Retinal pigment epithelial cell (primary cell): ENCODE results near the gene CEBPZOS.
A peak's percentile ranks its signal among the peaks of the same experiment; 100 is the strongest.

Experiments used
- DNase-seq: peaks from one replicate; pipeline ENCODE4 v3.0.0-alpha.2; 2010; ENCODE audit warnings: low read depth
- H3K4me3 ChIP-seq: 2 replicates; pipeline ENCODE4 v1.5.1; 2011; ENCODE audit warnings: mild to moderate bottlenecking, low read length, control low read depth, moderate library complexity
- TF ChIP-seq, protein P1 (sequence below): conservative IDR thresholded peaks from 2 replicates; pipeline ENCODE4 v1.5.1; 2011; ENCODE audit warnings: low read depth, low read length, control low read depth, inconsistent platforms

The CEBPZOS gene

DNA sequence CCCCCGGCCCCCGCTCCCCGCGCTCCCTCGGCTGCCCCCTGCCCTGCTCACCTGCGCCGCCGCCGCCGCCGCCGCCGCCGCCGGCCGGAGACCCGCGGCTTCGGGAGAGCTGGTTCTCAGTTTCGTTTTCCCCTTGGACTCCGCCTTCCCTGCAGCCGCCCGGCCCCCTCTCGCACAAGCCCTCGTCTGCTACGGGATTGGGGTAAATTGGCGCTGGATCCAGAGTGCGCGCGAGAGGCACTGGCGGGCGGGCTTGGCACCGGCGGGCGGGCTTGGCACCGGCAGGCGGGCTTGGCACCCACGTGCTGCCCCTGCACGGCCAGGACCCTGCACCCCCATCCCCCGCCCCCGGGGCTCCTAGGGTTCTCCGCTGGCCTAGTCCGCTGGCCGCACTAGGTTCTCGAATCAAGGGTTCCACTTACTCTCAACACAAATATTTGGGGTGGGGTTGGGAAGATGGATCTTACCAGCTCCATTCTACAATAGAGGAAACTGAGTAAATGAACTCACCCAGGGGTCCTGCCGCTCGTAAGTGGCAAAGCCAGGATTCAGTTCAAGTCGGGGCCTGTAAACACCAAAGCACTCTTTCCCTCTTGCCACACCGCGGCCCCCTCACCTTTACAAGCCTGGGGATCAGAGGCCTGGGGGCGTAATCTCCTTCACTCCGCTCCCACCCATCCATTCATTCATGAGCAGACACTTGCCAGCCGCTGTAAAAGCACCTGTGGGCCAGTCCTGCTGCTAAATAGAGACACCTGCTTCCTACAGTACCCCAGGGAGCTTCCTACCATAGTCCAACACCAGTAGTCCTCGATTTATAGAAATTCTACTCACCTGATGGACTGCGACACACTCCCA lies 39.2 kb upstream of the CEBPZOS start, which contains the start of gene EIF2AK2:
EIF2AK2 (minus strand) TSS at position 124 of the 858 bp plus-strand sequence. CDS start 9,174 bp downstream, outside the sequence.
- H3K4me3 ChIP-seq: peak within 1 kb of the TSS; percentile 83
- TF ChIP-seq, protein P1, sequence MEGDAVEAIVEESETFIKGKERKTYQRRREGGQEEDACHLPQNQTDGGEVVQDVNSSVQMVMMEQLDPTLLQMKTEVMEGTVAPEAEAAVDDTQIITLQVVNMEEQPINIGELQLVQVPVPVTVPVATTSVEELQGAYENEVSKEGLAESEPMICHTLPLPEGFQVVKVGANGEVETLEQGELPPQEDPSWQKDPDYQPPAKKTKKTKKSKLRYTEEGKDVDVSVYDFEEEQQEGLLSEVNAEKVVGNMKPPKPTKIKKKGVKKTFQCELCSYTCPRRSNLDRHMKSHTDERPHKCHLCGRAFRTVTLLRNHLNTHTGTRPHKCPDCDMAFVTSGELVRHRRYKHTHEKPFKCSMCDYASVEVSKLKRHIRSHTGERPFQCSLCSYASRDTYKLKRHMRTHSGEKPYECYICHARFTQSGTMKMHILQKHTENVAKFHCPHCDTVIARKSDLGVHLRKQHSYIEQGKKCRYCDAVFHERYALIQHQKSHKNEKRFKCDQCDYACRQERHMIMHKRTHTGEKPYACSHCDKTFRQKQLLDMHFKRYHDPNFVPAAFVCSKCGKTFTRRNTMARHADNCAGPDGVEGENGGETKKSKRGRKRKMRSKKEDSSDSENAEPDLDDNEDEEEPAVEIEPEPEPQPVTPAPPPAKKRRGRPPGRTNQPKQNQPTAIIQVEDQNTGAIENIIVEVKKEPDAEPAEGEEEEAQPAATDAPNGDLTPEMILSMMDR: no peak
- DNase-seq: peak; percentile 42

DNA sequence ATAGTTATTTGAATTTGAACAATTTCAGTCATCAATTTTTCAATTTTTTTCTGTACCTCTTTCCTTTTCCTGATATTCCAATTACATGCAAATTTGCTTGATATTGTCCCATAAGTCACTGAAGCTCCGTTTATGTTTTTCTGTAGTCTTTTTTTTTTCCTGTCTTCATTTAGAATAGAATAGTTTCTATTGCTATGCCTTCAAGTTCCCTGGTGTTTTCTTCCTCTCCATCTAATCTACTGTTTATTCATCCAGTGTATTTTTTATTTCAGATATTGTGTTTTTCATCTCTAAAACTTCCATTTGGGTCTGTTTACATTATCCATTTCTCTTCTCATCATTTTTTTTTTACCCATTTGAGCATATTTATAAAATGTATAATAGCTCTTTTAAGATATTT lies 31.5 kb upstream of the CEBPZOS start:
- no peak overlapping the region for H3K4me3 ChIP-seq
- TF ChIP-seq, protein P1: no peak

DNA sequence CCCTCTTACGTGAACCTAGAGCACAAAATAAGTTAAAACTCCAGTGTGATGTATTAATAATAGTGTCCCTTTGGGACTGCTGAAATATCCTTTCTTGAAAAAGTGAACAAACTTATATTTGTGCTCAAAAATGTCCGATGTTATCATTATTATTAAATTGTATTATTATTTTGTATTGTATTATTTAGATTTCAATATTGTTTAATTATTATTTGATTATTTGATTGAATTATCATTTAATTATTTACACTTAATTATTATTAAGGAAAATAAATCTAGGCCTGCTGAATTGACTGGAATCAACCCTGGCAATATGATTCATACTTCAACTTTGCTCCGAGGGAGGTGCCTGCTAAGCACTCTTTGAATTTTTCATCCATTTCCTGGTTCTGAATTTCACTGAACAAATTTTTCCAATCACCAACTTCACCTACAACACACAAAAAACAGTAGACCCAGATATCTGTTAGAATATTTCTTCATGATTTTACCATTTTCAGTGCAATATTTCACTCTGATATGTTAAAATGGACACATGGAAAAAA lies 28.6 kb upstream of the CEBPZOS start:
- TF ChIP-seq, protein P1: no peak
- no peak for DNase-seq
- H3K4me3 ChIP-seq: no peak overlapping the region

More for the DNA sequence above, 31.5 kb upstream of the CEBPZOS start:
- no peak for DNase-seq

DNA sequence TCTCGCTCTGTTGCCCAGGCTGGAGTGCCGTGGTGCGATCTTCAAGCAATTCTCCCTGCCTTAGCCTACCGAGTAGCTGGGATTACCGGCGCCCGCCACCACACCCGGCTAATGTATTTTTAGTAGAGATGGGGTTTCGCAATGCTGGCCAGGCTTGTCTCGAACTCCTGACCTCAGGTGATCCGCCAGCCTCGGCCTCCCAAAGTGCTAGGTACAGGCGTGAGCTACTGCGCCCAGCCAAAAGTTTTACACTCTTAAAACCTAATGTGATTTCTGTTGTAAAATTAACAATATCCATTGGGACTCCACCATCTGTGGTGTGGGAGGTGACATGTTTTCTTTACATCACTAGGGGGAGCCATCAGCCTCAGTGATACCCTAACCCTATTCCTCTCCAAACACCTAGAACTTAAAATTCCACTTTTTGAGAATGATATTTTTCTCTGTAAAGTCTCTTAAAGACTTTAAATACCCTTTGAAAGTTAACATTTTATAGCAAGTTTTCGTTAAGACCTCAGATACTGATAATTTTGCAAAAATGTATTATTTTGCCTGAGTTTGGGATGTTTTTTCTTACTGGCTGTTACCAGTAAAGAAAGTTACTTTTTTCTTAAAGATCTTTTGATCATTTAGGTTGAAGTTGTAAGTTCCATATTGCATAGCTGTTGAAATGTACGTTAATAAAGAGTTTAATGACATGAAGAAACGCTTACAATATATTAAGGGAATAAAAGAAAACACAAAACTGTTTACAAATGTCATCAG lies 27.9 kb upstream of the CEBPZOS start:
- no peak overlapping the region for H3K4me3 ChIP-seq
- TF ChIP-seq, protein P1: peak; percentile 82
- DNase-seq: no peak

DNA sequence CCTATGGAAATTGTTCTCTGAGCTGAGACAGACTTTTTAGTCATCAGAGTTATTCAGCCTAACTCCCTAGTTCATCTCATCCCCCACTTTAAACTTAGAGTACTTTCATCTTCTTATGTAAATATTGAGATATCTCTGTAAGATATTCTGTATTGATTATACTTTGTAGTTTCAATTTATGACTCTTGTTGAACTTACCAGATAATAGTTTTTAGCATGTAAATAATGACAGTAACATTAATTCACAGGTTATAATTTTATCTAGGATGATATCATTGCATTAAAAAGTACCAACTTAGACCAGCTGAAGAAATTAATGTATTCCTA lies 24.7 kb upstream of the CEBPZOS start:
- DNase-seq: no peak
- TF ChIP-seq, protein P1: no peak
- no peak overlapping the region for H3K4me3 ChIP-seq

DNA sequence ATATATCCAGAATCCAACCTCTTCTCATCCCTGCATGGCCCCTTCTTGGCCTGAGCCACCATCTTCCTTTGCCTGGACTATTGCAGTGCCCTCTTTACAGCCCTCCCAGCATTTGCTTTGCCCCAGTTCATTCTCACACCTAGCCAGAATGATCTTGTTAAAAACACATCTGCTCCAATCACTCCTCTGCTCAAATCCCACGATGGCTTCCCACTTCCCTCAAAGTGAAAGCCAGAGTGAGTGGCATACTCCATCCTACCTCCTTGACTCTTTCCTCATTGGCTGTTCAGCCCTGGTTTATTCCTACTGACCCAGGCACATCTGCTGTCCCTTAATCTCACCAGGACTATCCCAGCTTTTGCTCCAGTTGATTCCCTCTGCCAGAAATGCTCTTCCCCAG lies 22.6 kb upstream of the CEBPZOS start:
- TF ChIP-seq, protein P1: no peak
- no peak overlapping the region for H3K4me3 ChIP-seq
- DNase-seq: no peak
